NCI-H345 treated with DMSO at 0.1 percent for 48 hours (cell line): ENCODE results near the gene VPS26B.
"Not testable (repeated sequence)": the region's sequence is repeated elsewhere in the genome, so short reads cannot be mapped to it uniquely, and the experiment has no call there.

Experiments
- DNase-seq: peaks from one replicate; lab custom pipeline; 2025; ENCODE audit not compliant: unreplicated experiment; lab: John Stamatoyannopoulos, UW

Gene VPS26B

GRCh38 chr11:134231958-134232659 lies 7.6 kb downstream of the VPS26B start:
- DNase-seq: no peak

GRCh38 chr11:134233729-134234179 lies 9.3 kb downstream of the VPS26B start:
- no peak for DNase-seq

GRCh38 chr11:134235399-134235798 lies 10.9 kb downstream of the VPS26B start:
- DNase-seq: no peak

- no peak for DNase-seq
These were observed 12.5 kb downstream of the VPS26B start for GRCh38 chr11:134236834-134237556.

- DNase-seq: no peak
These were observed 13.1 kb downstream of the VPS26B start for GRCh38 chr11:134237557-134237922.

GRCh38 chr11:134238956-134239355 lies 14.5 kb downstream of the VPS26B start:
- no peak for DNase-seq

- no peak for DNase-seq
These were observed 16.1 kb downstream of the VPS26B start for GRCh38 chr11:134240592-134240991.

- DNase-seq: no peak
These were observed 17.9 kb downstream of the VPS26B start for GRCh38 chr11:134242376-134242775.

- DNase-seq: no peak
These were observed 19.4 kb downstream of the VPS26B start for GRCh38 chr11:134243913-134244312.

GRCh38 chr11:134244593-134244992 lies 20.1 kb downstream of the VPS26B start:
- DNase-seq: no peak

- no peak for DNase-seq
These were observed 21.0 kb downstream of the VPS26B start for GRCh38 chr11:134245434-134245833.

- DNase-seq: no peak
These were observed 21.6 kb downstream of the VPS26B start for GRCh38 chr11:134246100-134246499.

- no peak for DNase-seq
These were observed 22.2 kb downstream of the VPS26B start for GRCh38 chr11:134246678-134247077.

GRCh38 chr11:134248910-134249480 lies 24.5 kb downstream of the VPS26B start:
- no peak for DNase-seq

GRCh38 chr11:134250246-134250645 lies 25.8 kb downstream of the VPS26B start:
- DNase-seq: no peak

- DNase-seq: no peak
These were observed 26.2 kb downstream of the VPS26B start for GRCh38 chr11:134250675-134251074.

- DNase-seq: peak; percentile 51
These were observed 28.1 kb downstream of the VPS26B start for GRCh38 chr11:134252346-134253187.

GRCh38 chr11:134253188-134253993 lies 28.9 kb downstream of the VPS26B start, which contains the start of the genes ACAD8 and THYN1:
Gene ACAD8 (plus strand): TSS chr11:134253568. CDS start chr11:134253601, 33 bp downstream.
Gene THYN1 (minus strand): TSS chr11:134253352. CDS start chr11:134252882, 470 bp downstream.
- DNase-seq: peak; percentile 96

GRCh38 chr11:134254433-134255183 lies 30.1 kb downstream of the VPS26B start:
- DNase-seq: no peak

- not testable (repeated sequence) for DNase-seq
These were observed 30.7 kb downstream of the VPS26B start for GRCh38 chr11:134255184-134255561.
